Medulla oblongata (tissue), 1 donor: ENCODE measurements around the gene ODAD4.
A peak's percentile ranks its signal among the peaks of the same experiment; 100 is the strongest.

ENCODE experiments used
- DNase-seq: peaks from one replicate; pipeline ENCODE4 v3.0.0-alpha.2; 2015; ENCODE audit errors: extremely low spot score

Gene ODAD4

GRCh38 chr17:41970901-41971331 is 40.5 kb downstream of the ODAD4 start:
- DNase-seq: no peak

GRCh38 chr17:41971721-41972523 is 41.5 kb downstream of the ODAD4 start:
- DNase-seq: peak; percentile 2

GRCh38 chr17:41972571-41973407 is 42.4 kb downstream of the ODAD4 start:
- no peak for DNase-seq

- no peak for DNase-seq
Measured at GRCh38 chr17:41973408-41973811, 43.0 kb downstream of the ODAD4 start.

DNA sequence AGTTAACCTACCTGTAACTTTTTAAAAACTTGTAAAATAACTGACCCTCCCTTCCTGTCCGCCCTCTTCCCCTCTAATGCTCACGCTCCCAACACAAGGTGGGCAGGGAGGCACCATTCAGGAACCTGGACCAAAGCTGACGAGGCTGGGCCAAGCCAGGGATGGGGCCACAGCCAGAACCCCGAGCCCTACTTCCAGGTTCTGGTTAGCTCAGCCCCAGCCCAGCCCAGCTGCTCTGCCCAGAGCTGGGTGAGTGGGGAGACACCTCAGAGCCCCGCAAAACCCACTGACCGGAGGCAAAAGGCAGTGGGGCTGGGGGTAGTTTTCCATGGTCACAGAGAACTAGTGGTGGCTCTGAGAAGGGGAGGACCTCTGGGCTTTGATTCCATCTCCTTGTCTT is 43.6 kb downstream of the ODAD4 start:
- DNase-seq: no peak

- DNase-seq: no peak
Measured at GRCh38 chr17:41974658-41975057, 44.2 kb downstream of the ODAD4 start.

GRCh38 chr17:41975099-41976083 is 45.0 kb downstream of the ODAD4 start:
- DNase-seq: peak; percentile 90

GRCh38 chr17:41976142-41976768 is 45.8 kb downstream of the ODAD4 start:
- DNase-seq: peak; percentile 64

DNA sequence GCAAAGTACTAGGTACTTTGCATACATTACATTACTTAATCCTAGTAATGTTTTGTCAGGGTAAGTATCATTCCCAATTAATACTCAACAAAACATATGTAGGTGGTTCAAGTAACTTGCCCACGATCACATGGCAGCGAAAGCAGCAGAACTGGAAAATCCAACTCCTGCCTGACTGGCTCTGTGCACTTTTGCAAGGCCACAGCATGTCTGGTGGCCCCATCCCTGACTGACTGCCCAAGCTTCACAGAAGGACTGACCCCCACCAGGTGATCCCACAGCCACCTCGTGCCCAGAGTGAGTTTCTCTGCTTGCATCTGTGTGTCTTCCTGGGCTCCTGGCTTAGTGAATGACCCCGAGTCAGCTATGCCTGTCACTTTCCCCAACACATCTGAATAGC is 47.6 kb downstream of the ODAD4 start:
- no peak for DNase-seq

GRCh38 chr17:41982026-41982760 is 51.8 kb downstream of the ODAD4 start:
- no peak for DNase-seq

GRCh38 chr17:41984454-41984853 is 54.0 kb downstream of the ODAD4 start:
- DNase-seq: no peak

- DNase-seq: no peak
Measured at GRCh38 chr17:41985919-41986318, 55.5 kb downstream of the ODAD4 start.

DNA sequence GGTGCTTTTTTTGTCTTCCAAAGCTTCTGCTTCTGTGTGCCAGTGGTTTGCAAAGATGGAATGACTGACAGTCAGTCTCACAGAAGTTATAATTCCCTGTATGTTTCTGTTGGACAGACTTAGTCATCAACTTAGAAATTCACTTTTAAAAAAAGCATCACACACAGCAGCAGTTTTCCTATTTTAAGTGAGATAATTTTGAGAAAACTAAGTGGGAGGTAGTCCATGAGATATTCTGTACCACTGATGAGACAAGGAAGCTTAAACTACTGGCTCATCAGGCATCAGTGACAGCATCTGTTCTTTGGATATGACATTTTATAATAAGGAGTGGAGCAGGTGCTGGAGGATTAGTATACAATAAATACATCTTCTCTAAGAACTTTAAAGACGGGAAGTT is 56.2 kb downstream of the ODAD4 start:
- no peak for DNase-seq

DNA sequence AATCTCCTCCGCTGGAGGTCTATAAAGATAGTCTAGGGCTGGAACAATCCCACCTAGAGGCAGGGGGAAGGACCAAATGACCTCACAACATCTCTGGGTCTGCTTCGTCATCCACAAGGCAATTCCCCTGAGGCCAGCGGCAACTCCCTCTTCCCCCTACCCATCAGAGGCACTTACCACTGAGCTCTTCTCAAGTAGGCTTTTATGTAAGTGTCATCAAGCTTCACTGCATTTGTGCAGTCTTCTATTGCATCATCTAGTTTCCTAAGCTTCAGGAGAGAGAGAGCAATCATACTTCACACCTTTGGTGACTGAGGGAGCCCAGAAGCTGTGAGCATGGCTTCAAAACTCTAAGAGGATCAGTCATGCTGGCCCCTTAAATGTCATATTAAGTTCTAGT is 57.2 kb downstream of the ODAD4 start:
- no peak for DNase-seq

DNA sequence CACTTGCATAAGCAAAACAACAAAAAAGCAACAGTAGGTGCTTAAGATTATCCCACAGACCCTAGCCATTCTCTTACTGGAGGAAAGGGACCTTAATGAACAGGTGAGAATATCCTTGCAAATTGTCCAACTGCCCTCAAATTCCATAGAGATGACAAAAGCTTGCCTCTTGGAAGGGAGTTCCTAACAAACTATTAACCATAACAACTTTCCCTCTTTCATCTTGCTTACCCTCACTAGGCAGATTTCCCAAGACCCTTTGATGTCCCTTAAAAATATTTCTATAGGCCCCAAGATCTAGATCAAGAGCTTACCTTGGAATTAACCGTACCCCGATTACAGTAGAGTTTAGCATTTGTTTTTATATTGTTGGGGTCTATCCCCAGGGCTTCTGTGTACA is 58.0 kb downstream of the ODAD4 start:
- no peak for DNase-seq

DNA sequence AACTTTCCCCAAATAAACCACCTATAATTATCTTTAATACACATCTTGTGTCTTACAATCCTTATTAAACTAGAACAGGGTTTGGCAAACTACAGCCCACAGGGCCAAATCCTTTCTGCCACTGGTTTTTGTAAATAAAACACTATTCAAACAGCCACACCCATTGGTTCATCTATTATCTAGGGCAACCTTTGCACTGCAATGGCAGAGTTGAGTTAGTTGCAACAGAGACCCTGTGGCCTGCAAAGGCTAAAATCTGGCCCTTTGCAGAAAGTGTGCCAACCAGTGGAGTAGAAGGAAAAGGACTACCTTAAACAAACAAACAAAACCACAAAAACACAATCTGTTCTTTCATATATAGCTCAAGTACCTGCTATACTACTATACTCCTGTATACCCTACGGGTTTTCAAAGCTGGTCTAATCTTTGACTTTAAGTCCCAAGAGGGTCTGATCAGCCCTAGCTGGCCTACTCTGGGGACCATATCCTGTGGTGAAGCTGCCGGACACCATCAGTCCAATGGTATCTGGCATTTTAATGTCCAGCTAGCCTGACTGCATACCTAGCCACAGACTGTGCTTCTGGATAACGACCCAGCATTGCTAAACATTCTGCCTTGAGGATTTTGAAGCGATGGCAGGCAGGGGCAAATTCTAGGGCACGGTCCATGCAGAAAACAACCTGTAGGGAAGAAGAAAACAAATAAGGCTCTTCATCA is 59.4 kb downstream of the ODAD4 start:
- no peak for DNase-seq

DNA sequence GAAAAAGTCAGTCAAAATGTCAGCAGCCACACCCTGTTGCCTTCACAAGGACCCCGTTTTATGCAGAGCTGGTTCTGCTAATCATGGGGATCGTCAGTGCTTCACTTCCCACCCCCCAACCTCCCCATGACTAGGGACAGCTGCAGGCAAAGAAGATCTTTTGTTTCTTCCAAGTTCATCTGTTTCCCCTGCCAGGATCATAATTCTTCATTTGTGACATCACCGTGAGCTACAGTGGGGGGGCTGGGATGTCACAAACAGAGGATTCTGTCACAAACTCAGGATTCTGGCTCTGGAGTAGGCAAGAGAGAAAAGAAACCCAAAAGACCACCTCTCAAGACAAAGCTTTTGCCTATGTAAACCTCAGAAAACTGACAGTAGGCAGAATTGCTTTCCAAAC is 62.2 kb downstream of the ODAD4 start:
- peak; percentile 94 for DNase-seq

DNA sequence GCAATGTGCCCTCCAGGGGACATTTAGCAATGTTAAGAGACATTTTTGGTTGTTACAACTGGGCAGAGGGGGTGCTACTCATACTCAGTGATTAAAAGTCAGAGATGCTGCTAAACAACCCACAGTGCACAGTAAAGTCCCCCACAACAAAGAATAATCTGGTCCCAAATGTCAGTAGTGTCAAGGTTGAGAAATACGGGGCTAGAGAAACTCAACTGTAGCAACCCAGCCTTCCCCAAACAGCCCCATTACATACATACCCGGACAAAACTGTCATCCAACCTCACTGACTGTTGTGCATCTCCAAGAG is 66.4 kb downstream of the ODAD4 start:
- no peak for DNase-seq

GRCh38 chr17:41998497-41998896 is 68.1 kb downstream of the ODAD4 start:
- no peak for DNase-seq
